HUES64 (cell line): ENCODE measurements around the gene SLC13A3.
A peak's percentile ranks its signal among the peaks of the same experiment; 100 is the strongest.

Experiments
- H3K27ac ChIP-seq: 2 replicates; pipeline ENCODE4 v1.7.0; 2013; ENCODE audit warnings: low read depth, low read length, inconsistent platforms
- H3K27me3 ChIP-seq: 2 replicates; pipeline ENCODE4 v1.6.1; 2013; ENCODE audit warnings: mild to moderate bottlenecking, low read length; ENCODE audit not compliant: insufficient read depth
- H3K36me3 ChIP-seq: 2 replicates; pipeline ENCODE4 v1.6.1; 2013; ENCODE audit warnings: mild to moderate bottlenecking, low read length; ENCODE audit not compliant: insufficient read depth
- H3K4me1 ChIP-seq: 2 replicates; pipeline ENCODE4 v1.6.1; 2013; ENCODE audit warnings: mild to moderate bottlenecking, low read length, moderate library complexity; ENCODE audit not compliant: insufficient read depth
- H3K4me3 ChIP-seq: 2 replicates; pipeline ENCODE4 v1.5.1; 2013; ENCODE audit warnings: mild to moderate bottlenecking, low read length, moderate library complexity
- H3K9ac ChIP-seq: 2 replicates; pipeline ENCODE4 v1.6.1; 2013; ENCODE audit warnings: mild to moderate bottlenecking, low read depth, low read length
- H3K9me3 ChIP-seq: 2 replicates; pipeline ENCODE4 v1.6.1; 2013; ENCODE audit warnings: low read depth, low read length; ENCODE audit not compliant: insufficient read depth
- WGBS: fragments of 150-250, 120-280 bp; methylation state at CpG from one replicate; pipeline ENCODE4 v1.1.7; 2013; ENCODE audit warnings: missing lambda C conversion rate; 5-methylcytosine and 5-hydroxymethylcytosine counted together

Gene SLC13A3

DNA sequence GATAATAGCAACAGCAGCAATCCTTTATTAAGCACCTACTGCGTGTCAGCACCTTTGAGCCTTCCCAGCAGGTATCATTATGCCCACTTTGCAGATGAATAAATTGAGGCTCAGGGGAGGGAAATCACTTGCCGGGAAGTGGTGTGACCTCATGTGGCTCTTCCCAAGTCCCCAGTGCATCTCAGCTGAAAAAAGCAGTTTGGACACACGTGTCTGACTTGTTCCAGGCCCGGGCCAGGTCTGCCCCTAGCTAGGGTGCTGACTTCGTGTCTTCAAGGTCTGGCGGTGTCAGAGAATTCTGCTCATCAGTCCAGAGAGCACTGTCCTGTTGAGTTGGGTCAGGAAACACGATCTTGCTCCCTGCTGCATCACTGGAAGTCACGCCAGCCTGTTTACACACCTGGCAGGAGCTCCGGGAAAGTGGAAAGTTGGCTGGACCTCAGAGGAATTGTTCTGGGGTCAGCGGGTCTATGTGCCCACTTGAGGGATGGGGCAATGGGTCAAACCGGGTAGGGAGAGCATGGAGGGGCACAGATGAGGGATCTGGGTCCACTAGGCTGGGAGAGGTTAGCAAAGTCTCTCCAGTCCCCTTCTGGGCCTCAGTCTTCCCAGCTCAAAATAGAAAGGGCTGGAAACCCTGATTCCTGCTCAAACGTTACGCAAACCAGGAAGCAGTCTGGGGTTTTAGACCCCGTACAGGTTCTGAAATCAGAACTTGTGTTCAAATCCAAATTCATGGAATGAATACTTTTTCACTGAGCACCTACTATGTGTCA lies 10.5 kb downstream of the SLC13A3 start:
- Histone ChIP-seq H3K9ac (no peak overlapping the region), H3K9me3 (no peaks in the 10 kb centered on the region), H3K4me1 (no peaks in the 10 kb centered on the region; the same call in 1 of the 2 replicates), H3K4me3 (no peak overlapping the region), H3K36me3 (no peaks in the 10 kb centered on the region), H3K27ac (no peak overlapping the region), H3K27me3 (no peaks in the 10 kb centered on the region)
- 82% methylated on average over 14 of the region's 14 CpGs for WGBS

DNA sequence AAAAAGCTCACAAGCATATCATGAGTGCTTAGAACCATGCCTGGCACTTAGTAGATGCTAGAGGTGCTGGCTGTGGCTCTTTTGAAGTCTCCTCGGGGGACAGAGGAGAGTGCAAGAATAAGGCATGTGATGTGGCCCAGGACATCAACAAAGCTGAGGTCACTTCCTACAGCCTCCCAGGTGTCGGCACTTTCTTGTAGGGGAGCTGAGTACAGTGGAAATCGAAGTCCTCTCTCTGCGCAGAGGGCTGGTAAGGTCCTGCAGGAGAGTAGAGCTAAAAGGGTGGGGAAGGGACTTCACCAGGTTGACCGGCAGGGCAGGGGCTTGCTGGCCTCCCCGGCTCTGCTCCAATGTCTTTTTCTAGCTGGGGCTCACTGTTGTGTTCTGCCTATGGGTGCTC lies 11.2 kb downstream of the SLC13A3 start:
- no peak overlapping the region for H3K4me3 ChIP-seq
- H3K4me1 ChIP-seq = no peaks in the 10 kb centered on the region; the same call in 1 of the 2 replicates
- H3K36me3 ChIP-seq = no peaks in the 10 kb centered on the region
- no peaks in the 10 kb centered on the region for H3K9me3 ChIP-seq
- H3K27me3 ChIP-seq = no peaks in the 10 kb centered on the region
- no peak overlapping the region for H3K27ac ChIP-seq
- WGBS = 70% methylated on average over 6 of the region's 6 CpGs
- no peak overlapping the region for H3K9ac ChIP-seq

DNA sequence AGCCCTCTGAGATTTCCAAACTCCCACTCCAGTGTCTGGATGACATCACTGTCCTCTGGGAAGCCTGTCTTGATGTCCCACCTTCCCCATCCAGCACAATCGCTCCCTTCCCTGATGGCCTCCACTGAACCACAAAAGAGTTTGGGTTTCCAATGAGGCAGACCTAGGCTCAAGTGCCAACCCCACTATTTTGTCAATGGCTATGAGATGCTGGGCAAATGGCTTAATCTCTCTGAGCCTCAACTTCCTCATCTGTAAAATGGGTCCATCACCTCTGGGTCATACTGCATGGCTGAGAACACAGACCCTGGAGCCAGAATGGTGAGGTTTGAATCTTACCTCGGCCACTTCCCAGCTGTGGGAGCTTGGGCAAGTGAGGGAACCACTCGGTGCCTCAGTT lies 11.7 kb downstream of the SLC13A3 start:
- H3K4me3 ChIP-seq = no peak overlapping the region
- no peak overlapping the region for H3K9ac ChIP-seq
- WGBS = 93% methylated on average over 3 of the region's 3 CpGs
- no peaks in the 10 kb centered on the region for H3K9me3 ChIP-seq
- no peaks in the 10 kb centered on the region; the same call in 1 of the 2 replicates for H3K4me1 ChIP-seq
- no peaks in the 10 kb centered on the region for H3K27me3 ChIP-seq
- H3K36me3 ChIP-seq = no peaks in the 10 kb centered on the region
- H3K27ac ChIP-seq = no peak overlapping the region

- H3K4me3 ChIP-seq = no peak overlapping the region
- no peak overlapping the region for H3K27ac ChIP-seq
- H3K27me3 ChIP-seq = no peaks in the 10 kb centered on the region
- 94% methylated on average over 4 of the region's 4 CpGs for WGBS
- H3K36me3 ChIP-seq = no peaks in the 10 kb centered on the region
- H3K9me3 ChIP-seq = no peaks in the 10 kb centered on the region
- H3K4me1 ChIP-seq = no peaks in the 10 kb centered on the region; the same call in 1 of the 2 replicates
- no peak overlapping the region for H3K9ac ChIP-seq
Observed at GRCh38 chr20:46638898-46639274, 12.4 kb downstream of the SLC13A3 start.

GRCh38 chr20:46638134-46638897 lies 12.9 kb downstream of the SLC13A3 start:
- Histone ChIP-seq H3K27ac (peak overlapping the region; percentile 46), H3K4me1 (no peaks in the 10 kb centered on the region; the same call in 1 of the 2 replicates), H3K36me3 (no peaks in the 10 kb centered on the region), H3K4me3 (no peak overlapping the region), H3K27me3 (no peaks in the 10 kb centered on the region), H3K9ac (peak overlapping the region; percentile 9; the same call in 1 of the 2 replicates), H3K9me3 (no peaks in the 10 kb centered on the region)
- WGBS = 62% methylated on average over 18 of the region's 18 CpGs

GRCh38 chr20:46637427-46638133 lies 13.7 kb downstream of the SLC13A3 start:
- H3K4me3 ChIP-seq = no peak overlapping the region
- no peaks in the 10 kb centered on the region for H3K9me3 ChIP-seq
- no peaks in the 10 kb centered on the region; the same call in 1 of the 2 replicates for H3K4me1 ChIP-seq
- no peaks in the 10 kb centered on the region for H3K27me3 ChIP-seq
- peak overlapping the region; percentile 9; the same call in 1 of the 2 replicates for H3K9ac ChIP-seq
- WGBS = 88% methylated on average over 4 of the region's 4 CpGs
- H3K27ac ChIP-seq = no peak overlapping the region
- no peaks in the 10 kb centered on the region for H3K36me3 ChIP-seq

DNA sequence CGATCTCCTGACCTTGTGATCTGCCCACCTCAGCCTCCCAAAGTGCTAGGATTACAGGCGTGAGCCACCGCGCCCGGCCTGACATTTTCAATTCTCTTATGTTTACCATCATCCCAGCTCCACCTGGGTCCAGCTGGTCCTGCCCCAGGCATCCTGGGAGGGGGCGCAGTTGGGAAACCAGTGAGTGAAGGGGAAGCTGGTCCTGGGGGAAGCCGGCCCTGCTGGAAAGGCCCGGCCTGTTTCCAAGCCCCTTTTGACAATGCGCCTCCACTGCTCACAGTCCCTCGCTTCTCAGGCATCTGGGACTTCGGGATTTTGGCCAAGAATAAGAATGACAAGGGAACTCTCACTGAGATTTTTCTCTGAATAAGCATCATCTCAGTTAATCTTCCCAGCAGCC lies 14.2 kb downstream of the SLC13A3 start:
- Histone ChIP-seq H3K36me3 (no peaks in the 10 kb centered on the region), H3K4me3 (no peak overlapping the region), H3K4me1 (peaks cover under 1% of the 10 kb centered on the region), H3K9ac (no peak overlapping the region), H3K27me3 (no peaks in the 10 kb centered on the region), H3K27ac (no peak overlapping the region), H3K9me3 (no peaks in the 10 kb centered on the region)
- 89% methylated on average over 11 of the region's 11 CpGs for WGBS

DNA sequence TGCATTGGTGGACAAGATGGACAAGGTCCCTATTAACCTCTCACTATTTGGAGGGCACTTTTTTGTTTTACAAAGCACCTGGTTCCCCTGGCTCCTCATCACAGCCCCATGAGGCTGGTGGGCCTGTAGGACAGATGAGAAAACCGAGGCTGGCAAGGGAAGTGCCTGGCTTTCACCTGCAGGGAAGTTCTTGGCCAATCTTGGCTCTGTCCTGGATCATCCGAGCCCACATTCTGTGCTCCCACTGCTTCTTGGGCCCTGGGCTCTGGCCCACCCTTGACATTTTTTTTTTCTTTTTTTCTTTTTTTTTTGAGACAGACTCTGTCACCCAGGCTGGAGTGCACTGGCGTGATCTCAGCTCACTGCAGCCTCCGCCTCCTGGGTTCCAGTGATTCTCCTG lies 14.7 kb downstream of the SLC13A3 start:
- Histone ChIP-seq H3K4me3 (no peak overlapping the region), H3K27ac (no peak overlapping the region), H3K27me3 (no peaks in the 10 kb centered on the region), H3K9me3 (no peaks in the 10 kb centered on the region), H3K36me3 (no peaks in the 10 kb centered on the region), H3K4me1 (peaks cover 6% of the 10 kb centered on the region), H3K9ac (no peak overlapping the region)
- 95% methylated on average over 4 of the region's 4 CpGs for WGBS

DNA sequence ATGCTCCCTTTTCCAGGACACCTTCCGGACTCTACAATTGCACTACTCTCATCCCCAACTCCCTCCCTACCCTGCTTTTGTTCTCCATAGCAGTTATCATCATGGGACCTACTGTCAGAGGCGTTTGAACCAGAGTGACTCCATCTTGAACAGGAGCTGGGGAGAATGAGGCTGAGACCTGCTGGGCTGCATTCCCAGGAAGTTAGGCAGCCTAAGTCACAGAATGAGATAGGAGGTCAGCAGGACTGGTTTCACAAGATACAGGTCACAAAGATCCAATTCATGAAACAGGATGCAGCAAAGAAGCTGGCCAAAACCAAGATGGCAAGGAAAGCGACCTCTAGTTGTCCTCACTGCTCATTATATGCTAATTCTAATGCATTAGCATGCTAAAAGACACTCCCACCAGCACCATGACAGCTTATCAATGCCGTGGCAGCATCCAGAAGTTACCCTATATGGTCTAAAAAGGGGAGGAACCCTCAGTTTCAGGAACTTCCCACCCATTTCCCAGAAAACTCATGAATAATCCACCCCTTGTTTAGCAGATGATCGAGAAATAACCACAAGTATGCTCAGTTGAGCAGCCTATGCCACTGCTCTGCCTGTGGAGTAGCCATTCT lies 15.6 kb downstream of the SLC13A3 start:
- Histone ChIP-seq H3K4me3 (no peak overlapping the region), H3K27ac (no peak overlapping the region), H3K9me3 (no peaks in the 10 kb centered on the region), H3K36me3 (no peaks in the 10 kb centered on the region), H3K9ac (no peak overlapping the region), H3K4me1 (peaks cover 12% of the 10 kb centered on the region), H3K27me3 (no peaks in the 10 kb centered on the region)
- WGBS = 85% methylated on average over 5 of the region's 5 CpGs

DNA sequence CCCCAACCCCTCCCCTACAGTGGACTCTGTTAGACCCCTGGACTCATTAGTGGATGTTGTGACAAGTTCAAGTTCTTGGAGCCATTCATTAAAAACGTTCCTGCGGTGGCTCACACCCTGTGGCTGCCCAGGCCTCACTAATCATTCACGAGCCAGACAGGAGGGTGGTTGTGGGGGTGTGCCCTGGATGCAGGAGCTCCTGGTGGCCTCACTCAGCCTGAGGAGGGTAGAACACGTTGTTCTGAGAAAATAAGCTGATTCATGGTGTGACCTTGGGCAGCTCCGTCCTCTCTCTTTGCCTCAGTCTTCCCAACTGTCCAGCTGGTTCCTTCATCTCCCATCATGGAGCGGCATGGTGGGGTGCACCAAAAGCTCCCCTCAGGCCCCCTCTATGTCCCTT lies 16.7 kb downstream of the SLC13A3 start:
- Histone ChIP-seq H3K9ac (no peak overlapping the region), H3K27ac (no peak overlapping the region), H3K4me3 (no peak overlapping the region), H3K9me3 (no peaks in the 10 kb centered on the region; the same call in 1 of the 2 replicates), H3K27me3 (no peaks in the 10 kb centered on the region), H3K36me3 (no peaks in the 10 kb centered on the region), H3K4me1 (peaks cover 12% of the 10 kb centered on the region)
- 91% methylated on average over 6 of the region's 6 CpGs for WGBS
